ENCODE data around the gene BCL2L15. TPM values are rescaled to one million over a fixed set of nuclear protein-coding genes. Genes with fewer than 3 reads are reported as not detected.
A peak's percentile ranks its signal among the peaks of the same experiment; 100 is the strongest.

The BCL2L15 gene
- total RNA-seq, 4 donors from 2014 or later = 38.0 to 249 (median 119) TPM

GRCh38 chr1:113931451-113931851 lies 44.1 kb upstream of the BCL2L15 start:
- Histone ChIP-seq H3K27ac (peak overlapping the region; percentile 0 to 97 (median 64)), H3K27me3 (no peaks in the 10 kb centered on the region), H3K4me1 (peaks cover 0 to 28% (median 9%) of the 10 kb centered on the region in 4 donors), H3K9me3 (no peaks in the 10 kb centered on the region), H3K36me3 (no peaks in the 10 kb centered on the region), H3K4me3 (peak overlapping the region in 1 of 4 donors; percentile 68)
- TF ChIP-seq POLR2A (IDR thresholded peaks at IDR 0.05) (no peak), CTCF (IDR thresholded peaks at IDR 0.05) (no peak)
- DNase-seq = no peak

DNA sequence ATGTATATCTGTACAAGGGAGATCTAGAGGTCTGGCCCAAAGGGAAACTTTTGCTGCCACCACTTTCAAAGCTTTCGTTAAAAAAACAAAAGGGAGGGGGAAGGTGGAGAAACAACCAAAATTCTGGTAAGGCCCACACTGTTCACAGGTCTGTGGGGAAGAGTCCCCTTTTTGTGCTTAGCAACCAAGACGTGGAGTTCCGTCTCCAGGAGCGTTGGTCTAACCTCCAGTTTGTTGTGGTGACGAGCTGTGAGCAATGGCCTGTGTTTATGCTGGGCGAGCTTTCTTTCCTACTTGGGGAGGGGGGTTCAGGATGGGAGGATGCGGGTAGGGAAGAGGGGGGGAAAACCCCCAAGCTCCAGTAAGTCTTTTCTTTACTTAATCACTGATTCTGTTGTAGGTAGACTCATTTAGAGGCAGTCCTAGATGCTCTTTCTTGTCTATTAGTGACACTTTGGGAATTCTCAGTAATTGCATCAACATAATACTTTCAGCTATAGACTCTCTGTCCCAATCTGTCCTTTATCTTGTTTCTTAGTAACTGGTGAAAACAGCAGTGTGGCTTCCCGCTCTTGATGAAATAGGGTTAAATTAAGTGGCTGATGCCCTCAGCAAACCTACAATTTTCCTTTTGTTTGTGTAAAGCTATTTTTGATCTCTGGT lies 43.2 kb upstream of the BCL2L15 start:
- H3K4me1 ChIP-seq = peaks cover 0 to 28% (median 9%) of the 10 kb centered on the region in 4 donors
- DNase-seq = peak in 2 of 3 donors; percentile 31 to 68
- H3K9me3 ChIP-seq = no peaks in the 10 kb centered on the region
- H3K4me3 ChIP-seq = peak overlapping the region; percentile 68 to 98 (median 93)
- no peaks in the 10 kb centered on the region for H3K27me3 ChIP-seq
- TF ChIP-seq CTCF (IDR thresholded peaks at IDR 0.05) (no peak), POLR2A (IDR thresholded peaks at IDR 0.05) (no peak)
- no peaks in the 10 kb centered on the region for H3K36me3 ChIP-seq
- H3K27ac ChIP-seq = peak overlapping the region; percentile 91 to 97 (median 94)

- peak in 2 of 3 donors; percentile 35 to 70 for DNase-seq
- TF ChIP-seq CTCF (IDR thresholded peaks at IDR 0.05) (peak in 1 of 6 experiments; percentile 4), POLR2A (IDR thresholded peaks at IDR 0.05) (no peak)
- H3K36me3 ChIP-seq = no peaks in the 10 kb centered on the region
- peaks cover 0 to 28% (median 9%) of the 10 kb centered on the region in 4 donors for H3K4me1 ChIP-seq
- peak overlapping the region; percentile 91 to 97 (median 94) for H3K27ac ChIP-seq
- H3K27me3 ChIP-seq = no peaks in the 10 kb centered on the region
- no peaks in the 10 kb centered on the region for H3K9me3 ChIP-seq
- H3K4me3 ChIP-seq = peak overlapping the region; percentile 68 to 98 (median 93)
Observed at GRCh38 chr1:113929750-113930498, 42.5 kb upstream of the BCL2L15 start.

- Histone ChIP-seq H3K36me3 (no peaks in the 10 kb centered on the region), H3K27ac (peak within 1 kb of the TSS; percentile 91 to 97 (median 94)), H3K27me3 (no peaks in the 10 kb centered on the region), H3K4me3 (peak within 1 kb of the TSS; percentile 68 to 98 (median 93)), H3K4me1 (peaks cover 0 to 28% (median 9%) of the 10 kb centered on the region in 4 donors), H3K9me3 (no peaks in the 10 kb centered on the region)
- peak; percentile 94 to 97 (median 95) for DNase-seq
- peak; percentile 72 to 76 for TF ChIP-seq POLR2A (IDR thresholded peaks at IDR 0.05)
- peak in 2 of 6 experiments; percentile 40 to 43 for TF ChIP-seq CTCF (IDR thresholded peaks at IDR 0.05)
Observed at GRCh38 chr1:113928941-113929749, 41.8 kb upstream of the BCL2L15 start, which contains the start of gene HIPK1. Gene HIPK1 (plus strand): TSS chr1:113929324.

All from Peyer's patch (tissue), 4 donors.